HG03354 (cell line): ENCODE measurements around the gene SIVA1.

Experiments
- ATAC-seq: cut with Tn5 transposase; IDR thresholded peaks from one replicate; pipeline ENCODE4 v1.9.1; 2021; ENCODE audit warnings: mild to moderate bottlenecking; ENCODE audit not compliant: unreplicated experiment, poor library complexity, severe bottlenecking

The SIVA1 gene

GRCh38 chr14:104792101-104792884 is 39.3 kb downstream of the SIVA1 start:
- ATAC-seq: no peak

- ATAC-seq: no peak
Observed at GRCh38 chr14:104792945-104793702, 40.2 kb downstream of the SIVA1 start.

- no peak for ATAC-seq
Observed at GRCh38 chr14:104793703-104793959, 40.7 kb downstream of the SIVA1 start.

DNA sequence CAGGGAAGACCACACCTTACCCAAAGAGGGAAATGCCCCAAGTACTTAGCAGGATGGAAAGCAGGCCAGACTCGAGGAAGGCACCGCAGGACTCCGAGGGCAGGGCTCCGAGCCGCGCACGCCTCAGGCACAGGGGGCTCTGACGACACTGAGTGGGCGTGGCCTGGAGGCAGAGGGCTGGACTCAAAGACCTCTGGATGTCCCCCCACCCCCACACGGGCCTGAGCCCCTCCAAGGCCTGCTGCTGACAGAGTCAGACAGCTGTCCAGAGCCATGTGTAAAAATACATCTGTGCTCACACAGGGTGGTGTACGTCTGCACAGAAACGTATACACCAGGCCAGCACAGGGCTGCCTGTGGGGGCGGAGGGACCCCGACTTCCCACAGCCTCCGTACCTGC is 41.2 kb downstream of the SIVA1 start:
- ATAC-seq: no peak

GRCh38 chr14:104794631-104794992 is 41.7 kb downstream of the SIVA1 start:
- peak; percentile 5 for ATAC-seq

GRCh38 chr14:104794993-104795780 is 42.2 kb downstream of the SIVA1 start, which contains the start of gene AKT1:
Gene AKT1 (minus strand): TSS chr14:104795748. CDS start chr14:104792643, 3,105 bp downstream.
- ATAC-seq: peak; percentile 48

DNA sequence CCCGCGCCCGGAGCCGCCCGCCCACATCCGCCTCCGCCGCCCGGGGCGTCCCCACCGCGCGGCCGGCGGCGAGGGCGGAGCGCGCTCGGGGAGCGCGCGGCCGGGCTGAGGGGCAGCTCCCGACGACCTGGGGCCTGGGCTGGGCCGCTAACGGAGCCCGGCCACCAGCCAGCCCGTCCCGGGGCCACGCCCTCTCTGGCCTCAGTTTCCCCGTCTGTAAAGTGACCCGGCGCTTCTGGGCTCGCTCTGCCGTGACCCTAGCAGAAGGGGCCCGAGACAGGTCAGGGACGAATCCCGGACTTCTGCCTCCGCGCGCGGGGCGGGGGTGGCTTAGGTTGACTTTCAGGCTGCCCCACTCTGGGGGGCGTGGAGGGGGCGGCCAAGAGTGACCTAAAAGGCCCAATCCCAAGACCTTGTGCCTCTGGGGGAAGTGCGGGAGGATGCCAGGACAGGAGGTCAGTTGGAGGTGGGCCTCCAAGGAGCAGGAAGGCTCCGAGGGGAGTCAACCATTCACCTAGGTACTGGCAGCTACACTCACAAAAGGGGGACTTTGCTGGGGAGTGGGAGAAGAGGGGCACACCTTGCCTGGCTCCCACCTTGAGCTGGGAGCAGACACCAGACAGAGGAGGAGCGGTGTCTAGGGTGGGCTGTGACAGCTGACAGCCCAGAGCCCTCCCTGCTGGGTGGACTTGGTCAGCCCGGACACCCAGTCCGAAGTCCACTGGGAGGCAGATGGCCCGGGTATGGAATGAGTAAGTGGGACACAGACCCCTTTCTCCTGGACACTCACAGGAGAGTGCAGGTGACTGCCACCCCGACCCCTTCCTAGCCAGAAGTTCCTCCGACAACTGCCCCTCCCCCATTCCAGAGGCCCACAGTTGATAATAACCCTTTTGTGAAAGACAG is 43.1 kb downstream of the SIVA1 start:
- no peak for ATAC-seq

DNA sequence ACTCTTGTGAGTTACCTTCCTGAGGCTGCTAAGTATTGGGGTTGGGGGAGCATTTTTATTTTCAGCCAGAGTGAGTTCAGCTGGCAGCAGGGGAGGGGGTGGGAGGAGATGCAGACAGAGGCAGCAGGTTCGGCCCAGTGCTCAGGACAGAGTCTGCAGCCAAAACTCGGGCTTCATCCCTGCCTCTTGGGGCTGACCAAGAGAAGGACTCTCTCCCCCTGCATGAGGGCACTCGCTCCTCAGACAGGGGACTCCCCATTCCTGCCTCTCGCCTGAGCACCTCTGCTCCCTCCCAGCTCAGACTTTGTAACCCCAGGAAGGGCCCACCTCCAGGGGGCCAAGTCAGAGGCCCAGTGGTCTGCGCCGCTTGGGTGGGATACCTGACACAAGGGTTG is 43.7 kb downstream of the SIVA1 start:
- no peak for ATAC-seq

DNA sequence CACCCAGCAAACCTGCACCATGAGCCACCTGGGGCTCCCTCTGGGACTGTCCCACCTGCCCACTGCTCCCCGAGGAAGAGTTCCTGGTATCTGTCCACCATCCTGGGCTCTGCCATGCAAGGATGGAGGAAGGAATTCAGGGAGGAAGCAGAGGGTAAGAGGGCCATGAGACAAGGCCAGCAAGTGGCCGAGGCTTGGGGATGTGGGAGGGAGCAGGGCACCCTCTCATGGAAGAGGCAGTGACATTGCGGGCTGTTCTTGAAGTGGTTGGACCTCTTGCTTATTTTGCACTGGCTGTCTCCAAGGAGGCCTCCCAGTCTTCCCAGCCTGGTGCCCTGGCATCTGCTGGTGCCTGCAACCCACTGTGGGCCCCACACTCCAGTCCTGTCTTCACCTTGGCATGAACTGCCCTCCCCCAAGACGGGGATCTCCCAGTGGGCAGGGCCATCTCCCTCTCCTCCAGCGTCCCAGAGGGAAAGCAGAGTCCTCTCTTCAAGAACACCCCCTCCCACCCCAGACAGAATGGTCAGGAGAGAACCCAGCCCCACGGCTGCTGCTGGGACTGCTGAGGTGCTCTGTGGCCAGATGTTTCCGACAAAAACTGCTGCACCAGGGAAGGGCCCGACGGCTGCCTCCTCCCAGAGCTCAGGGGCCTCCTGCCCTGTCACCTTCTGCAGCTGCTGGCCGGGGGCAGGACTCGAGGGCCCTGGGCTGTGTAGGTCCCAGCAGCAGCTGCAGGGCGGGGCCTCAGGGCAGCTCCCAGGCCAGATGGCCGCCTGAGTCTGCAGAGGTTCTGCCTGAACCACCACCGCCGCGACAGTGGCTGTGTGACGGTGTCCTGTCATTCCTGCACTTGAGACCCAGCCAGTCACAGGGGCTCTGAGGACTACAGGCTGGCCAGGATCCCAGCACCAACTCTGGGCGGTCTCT is 44.4 kb downstream of the SIVA1 start:
- ATAC-seq: no peak

DNA sequence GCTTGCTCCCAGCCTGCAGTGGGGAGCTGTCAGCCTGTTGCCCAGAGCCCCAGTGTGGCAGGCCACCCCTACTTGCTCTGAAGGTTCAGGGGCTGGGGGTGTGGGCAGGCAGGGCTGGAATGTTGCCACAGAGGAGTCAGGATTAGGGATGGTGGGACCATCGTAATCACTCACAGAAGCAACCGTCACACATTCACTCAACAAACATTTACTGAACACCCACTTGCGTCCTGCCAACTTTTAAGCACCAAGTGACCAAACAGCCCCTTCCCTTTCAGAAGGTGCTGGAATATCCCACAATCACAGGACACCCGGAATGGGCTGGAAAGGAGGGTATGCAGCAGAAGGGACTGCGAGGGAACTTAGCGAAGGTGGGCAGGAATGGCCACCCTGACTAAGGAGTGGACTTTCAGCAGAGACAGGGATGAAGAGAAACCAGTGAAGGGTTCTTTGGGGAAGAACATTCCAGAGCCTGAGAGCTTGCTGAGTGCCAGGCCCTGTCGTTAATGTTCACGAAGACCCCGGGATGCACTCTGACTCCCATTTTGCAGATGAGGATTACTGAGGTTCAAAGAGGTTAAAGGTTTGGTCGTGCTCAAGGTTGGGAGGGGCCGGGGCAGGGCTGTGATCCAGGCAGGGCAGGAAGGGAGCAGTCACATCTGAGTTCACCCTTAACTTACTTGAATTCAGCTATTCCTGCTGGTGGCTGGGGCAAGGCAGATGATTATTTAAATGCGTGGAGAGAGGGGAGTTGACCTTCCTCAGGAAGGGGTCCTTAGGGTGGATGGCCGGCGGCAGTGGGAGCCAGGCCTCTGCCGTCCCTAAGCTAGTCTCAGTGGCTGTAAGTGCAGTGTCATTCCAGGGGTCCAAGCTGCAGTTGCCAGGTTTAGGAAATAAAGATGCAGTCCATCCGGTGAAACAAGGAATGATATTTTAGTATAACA is 45.6 kb downstream of the SIVA1 start:
- ATAC-seq: no peak

DNA sequence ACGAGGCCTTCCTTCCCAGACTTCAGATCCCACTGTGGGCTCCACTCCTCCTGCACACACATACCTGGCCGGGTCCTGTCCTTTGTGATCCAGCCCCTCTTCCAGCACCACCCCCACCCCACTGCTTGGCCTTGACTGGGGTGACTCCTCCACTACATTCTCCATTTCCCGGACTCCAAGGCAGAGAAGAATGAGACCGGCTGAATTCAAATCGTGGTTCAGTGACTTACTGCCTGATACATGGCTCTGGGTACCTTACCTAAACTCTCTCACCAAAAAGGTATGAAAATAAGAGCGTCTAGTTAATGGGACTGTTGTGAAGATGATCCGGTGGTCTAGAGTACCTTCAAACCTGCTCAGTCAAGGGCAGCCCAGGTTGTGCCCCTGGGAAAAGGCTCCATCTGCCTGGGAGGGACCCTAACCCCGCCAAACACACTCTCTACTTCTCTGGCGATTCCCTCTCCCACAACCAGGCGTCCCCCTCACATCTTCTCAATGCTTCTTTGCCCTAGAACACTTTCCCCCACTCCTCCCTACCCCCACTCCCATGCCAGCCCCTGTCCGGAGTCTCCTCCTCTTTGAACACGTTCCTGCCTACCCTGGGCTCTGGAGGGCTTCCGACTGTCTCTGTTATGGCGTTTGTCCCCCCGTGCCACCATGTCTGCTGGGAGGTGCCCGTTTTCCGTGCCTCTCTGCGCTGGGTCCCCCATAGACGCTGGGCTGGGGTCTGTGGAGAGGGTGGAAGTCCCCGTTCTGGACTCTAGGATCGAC is 46.5 kb downstream of the SIVA1 start:
- ATAC-seq: no peak

- ATAC-seq: peak; percentile 49
Observed at GRCh38 chr14:104800015-104800770, 47.2 kb downstream of the SIVA1 start.

GRCh38 chr14:104800771-104801519 is 48.0 kb downstream of the SIVA1 start, which contains the start of gene ZBTB42:
Gene ZBTB42 (plus strand): TSS chr14:104801101. CDS start chr14:104801198, 97 bp downstream.
- ATAC-seq: peak; percentile 45

DNA sequence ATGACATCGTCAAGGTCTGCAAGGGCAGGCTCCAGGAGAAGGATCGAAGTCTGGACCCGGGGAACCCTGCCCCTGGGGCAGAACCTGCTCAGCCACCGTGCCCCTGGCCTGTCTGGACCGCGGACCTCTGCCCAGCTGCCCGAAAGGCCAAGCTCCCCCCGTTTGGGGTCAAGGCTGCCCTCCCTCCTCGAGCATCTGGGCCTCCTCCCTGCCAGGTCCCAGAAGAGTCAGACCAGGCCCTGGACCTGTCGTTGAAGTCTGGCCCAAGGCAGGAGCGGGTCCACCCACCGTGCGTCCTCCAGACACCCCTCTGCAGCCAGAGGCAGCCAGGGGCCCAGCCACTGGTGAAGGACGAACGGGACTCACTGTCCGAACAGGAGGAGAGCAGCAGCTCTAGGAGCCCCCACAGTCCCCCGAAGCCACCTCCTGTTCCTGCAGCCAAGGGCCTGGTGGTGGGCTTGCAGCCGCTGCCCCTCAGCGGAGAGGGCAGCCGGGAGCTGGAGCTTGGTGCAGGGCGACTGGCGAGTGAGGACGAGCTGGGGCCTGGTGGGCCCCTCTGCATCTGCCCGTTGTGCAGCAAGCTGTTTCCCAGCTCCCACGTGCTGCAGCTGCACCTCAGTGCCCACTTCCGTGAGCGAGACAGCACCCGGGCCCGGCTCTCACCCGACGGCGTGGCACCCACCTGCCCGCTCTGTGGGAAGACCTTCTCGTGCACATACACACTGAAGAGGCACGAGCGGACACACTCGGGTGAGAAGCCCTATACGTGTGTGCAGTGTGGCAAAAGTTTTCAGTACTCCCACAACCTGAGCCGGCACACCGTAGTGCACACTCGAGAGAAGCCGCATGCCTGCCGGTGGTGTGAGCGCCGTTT is 48.8 kb downstream of the SIVA1 start:
- no peak for ATAC-seq
